CD4-positive, alpha-beta memory T cell (primary cell): ENCODE data around the gene IL17RD. TPM values are rescaled to one million over a fixed set of nuclear protein-coding genes. Genes with fewer than 3 reads are reported as not detected.

Experiments used
- CTCF ChIA-PET: fragments of 350-600 bp; sonication (Branson Sonifier 250); formaldehyde crosslinking; loops from one replicate; lab custom pipeline; 2021; ENCODE audit warnings: inconsistent platforms; ENCODE audit not compliant: partially characterized antibody; lab: Charles Lee
- POLR2A ChIA-PET: fragments of 350-600 bp; sonication (Branson Sonifier 250); formaldehyde crosslinking; loops from one replicate; lab custom pipeline; 2021; ENCODE audit not compliant: partially characterized antibody; lab: Charles Lee
- DNase-seq, 5 donors: peaks; one replicate each; pipeline versions ENCODE4 v3.0.0 to v3.0.0-alpha.2; 2020 to 2022; ENCODE audit warnings: mixed read lengths in 1 of 5
- H3K27ac ChIP-seq: one replicate; pipeline ENCODE4 v1.7.0; 2013; ENCODE audit warnings: low read depth, low read length
- H3K27me3 ChIP-seq: 2 replicates; pipeline ENCODE4 v1.7.0; 2013; ENCODE audit warnings: mild to moderate bottlenecking, low read length, moderate library complexity; ENCODE audit not compliant: insufficient read depth
- H3K36me3 ChIP-seq: 2 replicates; pipeline ENCODE4 v1.7.0; 2013; ENCODE audit warnings: mild to moderate bottlenecking, low read length, moderate library complexity; ENCODE audit not compliant: insufficient read depth
- H3K4me1 ChIP-seq: 2 replicates; pipeline ENCODE4 v1.7.0; 2013; ENCODE audit warnings: mild to moderate bottlenecking, low read length, moderate library complexity; ENCODE audit not compliant: insufficient read depth
- H3K4me3 ChIP-seq, 2 donors: one replicate each; pipeline ENCODE4 v1.7.0; 2013; ENCODE audit warnings: low read length in 2 of 2, mild to moderate bottlenecking in 1 of 2
- H3K9me3 ChIP-seq, 2 donors: one replicate each; pipeline ENCODE4 v1.7.0; 2013; ENCODE audit warnings: low read length in 2 of 2, control low read depth in 1 of 2; ENCODE audit not compliant: control insufficient read depth in 1 of 2
- H3K27ac Mint-ChIP-seq, 7 donors: one replicate each; pipeline ENCODE4 v1.8.0; 2020 to 2021; ENCODE audit warnings: mixed read lengths in 7 of 7, mild to moderate bottlenecking in 6 of 7, inconsistent platforms in 3 of 7, moderate library complexity in 3 of 7
- H3K27me3 Mint-ChIP-seq, 2 donors: one replicate each; pipeline ENCODE4 v1.8.0; 2020 to 2021; ENCODE audit warnings: mixed read lengths in 2 of 2
- H3K36me3 Mint-ChIP-seq, 2 donors: one replicate each; pipeline ENCODE4 v1.8.0; 2020 to 2021; ENCODE audit warnings: mixed read lengths in 2 of 2, inconsistent platforms in 1 of 2, mild to moderate bottlenecking in 1 of 2
- H3K4me1 Mint-ChIP-seq, 4 donors: one replicate each; pipeline ENCODE4 v1.8.0; 2020 to 2021; ENCODE audit warnings: mixed read lengths in 4 of 4, mild to moderate bottlenecking in 1 of 4
- H3K4me3 Mint-ChIP-seq, 8 donors: one replicate each; pipeline ENCODE4 v1.8.0; 2020 to 2021; ENCODE audit warnings: mixed read lengths in 8 of 8, mild to moderate bottlenecking in 7 of 8, moderate library complexity in 6 of 8, inconsistent platforms in 3 of 8
- H3K9me3 Mint-ChIP-seq, 8 donors: one replicate each; pipeline ENCODE4 v1.8.0; 2020 to 2021; ENCODE audit warnings: mixed read lengths in 8 of 8, mild to moderate bottlenecking in 5 of 8, inconsistent platforms in 3 of 8, moderate library complexity in 1 of 8
- intact Hi-C: fragments of 100-400 bp; cut with micrococcal nuclease; formaldehyde crosslinking; loops from one replicate; pipeline ENCODE4 v1.15.1; 2023
- polyA plus RNA-seq, 2 donors: library from polyadenylated mRNA; unstranded; fragments of 300-500 nt; fragmentation: Illumina TruSeq; gene quantifications; one replicate each; pipeline ENCODE4 v1.2.3, GENCODE V29; 2021
- total RNA-seq, 2 experiments: library from RNA; stranded (reverse); gene quantifications; one replicate each; pipeline ENCODE4 v1.2.3, GENCODE V29; 2021

Gene IL17RD
- total and polyA plus RNA-seq, 4 experiments from 2014 or later: not detected

GRCh38 chr3:57046101-57046765 lies 118.9 kb downstream of the IL17RD start:
- peaks cover 5 to 18% of the 10 kb centered on the region in 2 donors for H3K27me3 Mint-ChIP-seq
- H3K4me1 Mint-ChIP-seq: no peaks in the 10 kb centered on the region
- Histone ChIP-seq H3K4me1 (no peaks in the 10 kb centered on the region), H3K27me3 (no peaks in the 10 kb centered on the region), H3K4me3 (no peak overlapping the region), H3K36me3 (no peaks in the 10 kb centered on the region), H3K9me3 (no peaks in the 10 kb centered on the region), H3K27ac (no peak overlapping the region)
- intact Hi-C loops: no loop called here
- no peak overlapping the region for H3K4me3 Mint-ChIP-seq
- no peak for DNase-seq
- CTCF ChIA-PET: no interaction called here
- no peaks in the 10 kb centered on the region for H3K36me3 Mint-ChIP-seq
- H3K9me3 Mint-ChIP-seq: no peaks in the 10 kb centered on the region
- peak overlapping the region in 1 of 7 donors; percentile 6 for H3K27ac Mint-ChIP-seq
- POLR2A ChIA-PET: no interaction called here

- H3K27me3 ChIP-seq: no peaks in the 10 kb centered on the region
- H3K4me3 ChIP-seq: no peak overlapping the region
- no peak overlapping the region for H3K4me3 Mint-ChIP-seq
- no peaks in the 10 kb centered on the region for H3K4me1 Mint-ChIP-seq
- intact Hi-C loops: no loop called here
- POLR2A ChIA-PET: no interaction called here
- H3K36me3 Mint-ChIP-seq: no peaks in the 10 kb centered on the region
- H3K9me3 ChIP-seq: no peaks in the 10 kb centered on the region
- H3K4me1 ChIP-seq: no peaks in the 10 kb centered on the region
- no peaks in the 10 kb centered on the region for H3K36me3 ChIP-seq
- no peak overlapping the region for H3K27ac Mint-ChIP-seq
- H3K27ac ChIP-seq: no peak overlapping the region
- CTCF ChIA-PET: no interaction called here
- no peak for DNase-seq
- no peaks in the 10 kb centered on the region for H3K9me3 Mint-ChIP-seq
- peaks cover 17 to 28% of the 10 kb centered on the region in 2 donors for H3K27me3 Mint-ChIP-seq
These were observed 121.6 kb downstream of the IL17RD start for GRCh38 chr3:57043518-57043917.

GRCh38 chr3:57041674-57042073 lies 123.5 kb downstream of the IL17RD start:
- no peaks in the 10 kb centered on the region for H3K36me3 Mint-ChIP-seq
- POLR2A ChIA-PET: no interaction called here
- no peak overlapping the region for H3K4me3 Mint-ChIP-seq
- peaks cover 21% of the 10 kb centered on the region in 2 donors for H3K27me3 Mint-ChIP-seq
- H3K27ac Mint-ChIP-seq: no peak overlapping the region
- no peaks in the 10 kb centered on the region for H3K9me3 Mint-ChIP-seq
- Histone ChIP-seq H3K36me3 (no peaks in the 10 kb centered on the region), H3K27me3 (no peaks in the 10 kb centered on the region), H3K9me3 (no peaks in the 10 kb centered on the region), H3K4me1 (no peaks in the 10 kb centered on the region), H3K27ac (no peak overlapping the region), H3K4me3 (no peak overlapping the region)
- DNase-seq: no peak
- no peaks in the 10 kb centered on the region for H3K4me1 Mint-ChIP-seq
- intact Hi-C loops: no loop called here
- CTCF ChIA-PET: no interaction called here

Other genes with a start within 250 kb of the IL17RD start
- gene SPATA12, start 104.7 kb downstream of the IL17RD start, total RNA-seq: not detected
- not detected for gene SPATA12, start 104.7 kb downstream of the IL17RD start, polyA plus RNA-seq
- gene HESX1, start 34.6 kb upstream of the IL17RD start, total RNA-seq: not detected
- gene HESX1, start 34.6 kb upstream of the IL17RD start, polyA plus RNA-seq: not detected
- gene APPL1, start 62.4 kb upstream of the IL17RD start, total RNA-seq: 10 to 100 TPM; 30.9 to 33.6 TPM
- 10 to 100 TPM; 28.1 to 50.5 TPM for gene APPL1, start 62.4 kb upstream of the IL17RD start, polyA plus RNA-seq
- not detected for gene ASB14, start 127.3 kb upstream of the IL17RD start, total RNA-seq
- under 1 TPM; 0.11 to 0.29 TPM for gene ASB14, start 127.3 kb upstream of the IL17RD start, polyA plus RNA-seq